ENCODE data around the gene SYNJ2.

Gene SYNJ2

GRCh38 chr6:158017621-158018040 is 36.0 kb downstream of the SYNJ2 start:
- Histone ChIP-seq H3K4me3 (ENCODE audit: low read depth, low read length) (no peak overlapping the region), H3K36me3 (no peaks in the 10 kb centered on the region), H3K9me3 (no peaks in the 10 kb centered on the region), H3K27me3 (no peaks in the 10 kb centered on the region), H3K4me1 (peaks cover 6% of the 10 kb centered on the region; the same call in 1 of the 2 replicates)
- no peak for DNase-seq
- TF ChIP-seq CTCF (IDR thresholded peaks at IDR 0.05; ENCODE audit: low read depth, low read length): no peak

- Histone ChIP-seq H3K4me3 (ENCODE audit: low read depth, low read length) (no peak overlapping the region), H3K27me3 (no peaks in the 10 kb centered on the region), H3K9me3 (no peaks in the 10 kb centered on the region), H3K4me1 (peaks cover 6% of the 10 kb centered on the region; the same call in 1 of the 2 replicates), H3K36me3 (no peaks in the 10 kb centered on the region)
- no peak for DNase-seq
- TF ChIP-seq CTCF (IDR thresholded peaks at IDR 0.05; ENCODE audit: low read depth, low read length): no peak
Measured at GRCh38 chr6:158018041-158018771, 36.5 kb downstream of the SYNJ2 start.

- DNase-seq: no peak
- Histone ChIP-seq H3K27me3 (no peaks in the 10 kb centered on the region), H3K9me3 (no peaks in the 10 kb centered on the region), H3K4me3 (ENCODE audit: low read depth, low read length) (no peak overlapping the region), H3K36me3 (no peaks in the 10 kb centered on the region), H3K4me1 (peaks cover 6% of the 10 kb centered on the region; the same call in 1 of the 2 replicates)
- no peak for TF ChIP-seq CTCF (IDR thresholded peaks at IDR 0.05; ENCODE audit: low read depth, low read length)
Measured at GRCh38 chr6:158018851-158019361, 37.2 kb downstream of the SYNJ2 start.

- no peak overlapping the region for H3K4me3 ChIP-seq (ENCODE audit: low read depth, low read length)
- no peaks in the 10 kb centered on the region for H3K27me3 ChIP-seq
- peaks cover 6% of the 10 kb centered on the region; the same call in 1 of the 2 replicates for H3K4me1 ChIP-seq
- no peak for TF ChIP-seq CTCF (IDR thresholded peaks at IDR 0.05; ENCODE audit: low read depth, low read length)
- no peaks in the 10 kb centered on the region for H3K36me3 ChIP-seq
- no peak for DNase-seq
- no peaks in the 10 kb centered on the region for H3K9me3 ChIP-seq
Measured at GRCh38 chr6:158019416-158019815, 37.8 kb downstream of the SYNJ2 start.

- Histone ChIP-seq H3K9me3 (no peaks in the 10 kb centered on the region), H3K4me3 (ENCODE audit: low read depth, low read length) (no peak overlapping the region), H3K27me3 (no peaks in the 10 kb centered on the region), H3K4me1 (peaks cover 14% of the 10 kb centered on the region), H3K36me3 (no peaks in the 10 kb centered on the region)
- DNase-seq: no peak
- TF ChIP-seq CTCF (IDR thresholded peaks at IDR 0.05; ENCODE audit: low read depth, low read length): no peak
Measured at GRCh38 chr6:158020272-158020711, 38.6 kb downstream of the SYNJ2 start.

- no peak for TF ChIP-seq CTCF (IDR thresholded peaks at IDR 0.05; ENCODE audit: low read depth, low read length)
- no peak for DNase-seq
- Histone ChIP-seq H3K4me1 (peaks cover 15% of the 10 kb centered on the region), H3K27me3 (no peaks in the 10 kb centered on the region), H3K9me3 (no peaks in the 10 kb centered on the region), H3K4me3 (ENCODE audit: low read depth, low read length) (no peak overlapping the region), H3K36me3 (no peaks in the 10 kb centered on the region)
Measured at GRCh38 chr6:158020811-158021210, 39.1 kb downstream of the SYNJ2 start.

Data from BE2C (cell line).